Glutamatergic neuron (in vitro differentiated cells): ENCODE data around the gene NTRK1. TPM values are rescaled to one million over a fixed set of nuclear protein-coding genes. Genes with fewer than 3 reads are reported as not detected.
A peak's percentile ranks its signal among the peaks of the same experiment; 100 is the strongest.

Experiments used
- DNase-seq: peaks from one replicate; pipeline ENCODE4 v3.0.0; 2022
- H3K27ac Mint-ChIP-seq: one replicate; pipeline ENCODE4 v1.8.0; 2020; ENCODE audit warnings: mild to moderate bottlenecking, mixed read lengths, inconsistent platforms; ENCODE audit not compliant: unreplicated experiment
- H3K27me3 Mint-ChIP-seq: one replicate; pipeline ENCODE4 v1.8.0; 2020; ENCODE audit warnings: mild to moderate bottlenecking, moderate library complexity, mixed read lengths, inconsistent platforms; ENCODE audit not compliant: unreplicated experiment
- H3K36me3 Mint-ChIP-seq: one replicate; pipeline ENCODE4 v1.8.0; 2020; ENCODE audit warnings: mild to moderate bottlenecking, mixed read lengths, inconsistent platforms; ENCODE audit not compliant: unreplicated experiment
- H3K4me1 Mint-ChIP-seq: one replicate; pipeline ENCODE4 v1.8.0; 2020; ENCODE audit warnings: mild to moderate bottlenecking, low read depth, mixed read lengths, inconsistent platforms; ENCODE audit not compliant: unreplicated experiment
- H3K4me3 Mint-ChIP-seq: one replicate; pipeline ENCODE4 v1.8.0; 2020; ENCODE audit warnings: mild to moderate bottlenecking, mixed read lengths, inconsistent platforms; ENCODE audit not compliant: unreplicated experiment
- H3K9me3 Mint-ChIP-seq: one replicate; pipeline ENCODE4 v1.8.0; 2020; ENCODE audit warnings: mild to moderate bottlenecking, moderate library complexity, mixed read lengths, inconsistent platforms; ENCODE audit not compliant: unreplicated experiment
- total RNA-seq: library from RNA; stranded (reverse); fragmentation: NEBNext Ultra II Directional; extraction: Animal tissue kit (Norgen Biotek cat#: 25700); gene quantifications from one replicate; pipeline ENCODE4 v1.2.1, GENCODE V29; 2021; ENCODE audit not compliant: unreplicated experiment
- TF ChIP-seq, protein P1 (sequence below): fragments of 200-600 bp; sonication (generic); IDR thresholded peaks from one replicate; pipeline ENCODE4 v1.5.0; 2021; ENCODE audit not compliant: partially characterized antibody, unreplicated experiment

NTRK1 gene
- total RNA-seq, 1 donor from 2014 or later = 296 TPM

GRCh38 chr1:156889802-156890580 is 29.3 kb downstream of the NTRK1 start:
- Mint-ChIP-seq H3K36me3 (no peaks in the 10 kb centered on the region), H3K4me3 (peak overlapping the region; percentile 31), H3K27me3 (peaks cover 35% of the 10 kb centered on the region), H3K27ac (peak overlapping the region; percentile 69), H3K4me1 (peaks cover 38% of the 10 kb centered on the region), H3K9me3 (peaks cover 14% of the 10 kb centered on the region)
- TF ChIP-seq, protein P1, sequence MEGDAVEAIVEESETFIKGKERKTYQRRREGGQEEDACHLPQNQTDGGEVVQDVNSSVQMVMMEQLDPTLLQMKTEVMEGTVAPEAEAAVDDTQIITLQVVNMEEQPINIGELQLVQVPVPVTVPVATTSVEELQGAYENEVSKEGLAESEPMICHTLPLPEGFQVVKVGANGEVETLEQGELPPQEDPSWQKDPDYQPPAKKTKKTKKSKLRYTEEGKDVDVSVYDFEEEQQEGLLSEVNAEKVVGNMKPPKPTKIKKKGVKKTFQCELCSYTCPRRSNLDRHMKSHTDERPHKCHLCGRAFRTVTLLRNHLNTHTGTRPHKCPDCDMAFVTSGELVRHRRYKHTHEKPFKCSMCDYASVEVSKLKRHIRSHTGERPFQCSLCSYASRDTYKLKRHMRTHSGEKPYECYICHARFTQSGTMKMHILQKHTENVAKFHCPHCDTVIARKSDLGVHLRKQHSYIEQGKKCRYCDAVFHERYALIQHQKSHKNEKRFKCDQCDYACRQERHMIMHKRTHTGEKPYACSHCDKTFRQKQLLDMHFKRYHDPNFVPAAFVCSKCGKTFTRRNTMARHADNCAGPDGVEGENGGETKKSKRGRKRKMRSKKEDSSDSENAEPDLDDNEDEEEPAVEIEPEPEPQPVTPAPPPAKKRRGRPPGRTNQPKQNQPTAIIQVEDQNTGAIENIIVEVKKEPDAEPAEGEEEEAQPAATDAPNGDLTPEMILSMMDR = peak; percentile 76
- peak; percentile 89 for DNase-seq

DNA sequence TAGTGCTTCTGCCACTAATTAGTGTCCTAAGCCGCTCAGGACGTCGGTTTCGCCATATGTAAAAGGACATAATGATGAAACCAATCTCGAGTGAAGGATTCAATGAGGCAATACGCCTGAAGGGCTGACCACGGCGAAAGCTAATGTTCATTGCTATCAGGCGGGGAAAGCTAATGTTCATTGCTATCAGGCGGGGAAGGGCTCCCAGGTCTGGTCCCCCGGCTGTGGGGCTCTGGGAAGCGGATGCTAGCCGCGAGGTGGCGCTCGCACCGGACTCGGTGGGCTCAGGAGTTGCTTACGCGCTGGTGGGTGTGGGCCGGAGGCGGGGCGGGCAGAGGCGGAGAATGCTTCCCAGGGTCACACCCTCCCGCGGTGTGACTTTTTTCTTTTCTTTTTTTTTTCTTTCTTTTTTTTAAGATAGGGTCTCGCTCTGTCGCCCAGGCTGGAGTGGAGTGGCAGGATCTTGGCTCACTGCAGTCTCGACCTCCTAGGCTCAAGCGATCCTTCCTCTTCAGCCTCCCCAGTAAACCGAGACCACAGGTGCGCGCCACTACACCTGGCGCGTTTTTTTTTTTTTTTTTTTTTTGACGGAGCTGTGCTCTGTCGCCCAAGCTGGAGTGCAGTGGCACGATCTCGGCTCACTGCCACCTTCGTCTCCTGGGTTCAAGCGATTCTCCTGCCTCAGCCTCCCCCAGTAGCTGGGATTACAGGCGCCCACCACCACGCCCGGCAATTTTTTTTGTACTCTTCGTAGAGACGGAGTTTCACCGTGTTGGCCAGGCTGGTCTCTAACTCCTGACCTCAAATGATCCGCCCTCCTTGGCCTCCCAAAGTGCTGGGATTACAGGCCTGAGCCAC is 31.8 kb downstream of the NTRK1 start:
- Mint-ChIP-seq H3K4me3 (no peak overlapping the region), H3K9me3 (peaks cover 11% of the 10 kb centered on the region), H3K4me1 (peaks cover 23% of the 10 kb centered on the region), H3K27ac (no peak overlapping the region), H3K27me3 (peaks cover 33% of the 10 kb centered on the region), H3K36me3 (no peaks in the 10 kb centered on the region)
- peak; percentile 97 for DNase-seq
- TF ChIP-seq, protein P1 = peak; percentile 74

DNA sequence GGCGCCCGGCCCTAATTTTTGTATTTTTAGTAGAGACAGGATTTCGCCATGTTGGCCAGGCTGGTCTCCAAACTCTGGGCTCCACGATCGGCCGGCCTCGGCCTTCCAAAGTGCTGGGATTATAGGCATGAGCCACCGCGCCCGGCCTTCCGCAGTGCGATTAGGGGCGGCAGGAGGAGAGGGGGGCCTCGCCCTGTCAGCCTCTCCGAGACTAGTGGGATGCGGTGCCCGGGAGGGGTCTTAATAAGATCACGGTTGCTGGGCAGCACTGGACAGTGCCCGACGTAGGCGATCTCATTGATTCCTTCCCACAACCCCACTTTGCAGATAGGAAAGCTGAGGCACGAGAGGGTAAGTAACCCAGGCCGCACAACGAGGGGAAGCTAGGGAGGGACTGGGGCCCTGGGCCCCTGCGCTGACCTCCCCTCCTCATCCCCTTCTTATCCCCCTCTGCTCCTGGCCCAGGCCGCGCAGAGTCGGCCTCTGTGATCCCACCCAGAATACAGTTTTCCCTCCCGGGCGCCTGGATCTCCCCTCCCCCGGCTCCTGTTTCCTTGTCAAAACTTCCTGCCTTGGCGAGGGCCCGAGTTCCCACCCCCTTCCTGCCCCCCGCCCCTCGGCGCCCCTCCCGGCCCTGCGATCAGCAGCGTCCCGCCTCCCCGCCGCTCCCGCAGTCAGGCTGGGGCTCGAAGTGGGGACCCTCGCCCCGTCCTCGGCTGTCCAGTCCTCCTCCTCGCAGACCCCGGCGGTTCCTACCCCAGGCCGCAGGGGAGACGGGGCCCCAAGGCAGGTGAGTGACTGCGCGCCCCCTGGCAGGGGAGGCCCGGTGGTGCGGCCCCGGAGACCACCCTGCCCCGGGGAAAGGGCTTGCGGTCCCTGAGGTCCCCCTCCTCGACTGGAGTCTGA is 32.6 kb downstream of the NTRK1 start, which contains the start of gene PEAR1:
TSS of gene PEAR1 (plus strand) at position 671 of the 906 bp plus-strand sequence. CDS start 10,209 bp downstream, outside the sequence.
- peak within 1 kb of the TSS; percentile 48 for H3K27ac Mint-ChIP-seq
- peaks cover 33% of the 10 kb centered on the region for H3K27me3 Mint-ChIP-seq
- no peaks in the 10 kb centered on the region for H3K36me3 Mint-ChIP-seq
- H3K9me3 Mint-ChIP-seq = peaks cover 11% of the 10 kb centered on the region
- H3K4me1 Mint-ChIP-seq = peaks cover 21% of the 10 kb centered on the region
- H3K4me3 Mint-ChIP-seq = no peak within 1 kb of the TSS
- DNase-seq = no peak
- TF ChIP-seq, protein P1 = no peak

- Mint-ChIP-seq H3K9me3 (peaks cover 7% of the 10 kb centered on the region), H3K4me1 (peaks cover 17% of the 10 kb centered on the region), H3K27me3 (peaks cover 34% of the 10 kb centered on the region), H3K27ac (peak overlapping the region; percentile 48), H3K36me3 (no peaks in the 10 kb centered on the region), H3K4me3 (no peak overlapping the region)
- TF ChIP-seq, protein P1 = no peak
- DNase-seq = no peak
These were observed 33.3 kb downstream of the NTRK1 start for GRCh38 chr1:156894001-156894400.
